ENCODE data around the gene PGBD1. TPM values are rescaled to one million over a fixed set of nuclear protein-coding genes. Genes with fewer than 3 reads are reported as not detected.

PGBD1 gene
- total and polyA plus RNA-seq, 8 donors = 0.60 to 3.1 (median 0.94) TPM

DNA sequence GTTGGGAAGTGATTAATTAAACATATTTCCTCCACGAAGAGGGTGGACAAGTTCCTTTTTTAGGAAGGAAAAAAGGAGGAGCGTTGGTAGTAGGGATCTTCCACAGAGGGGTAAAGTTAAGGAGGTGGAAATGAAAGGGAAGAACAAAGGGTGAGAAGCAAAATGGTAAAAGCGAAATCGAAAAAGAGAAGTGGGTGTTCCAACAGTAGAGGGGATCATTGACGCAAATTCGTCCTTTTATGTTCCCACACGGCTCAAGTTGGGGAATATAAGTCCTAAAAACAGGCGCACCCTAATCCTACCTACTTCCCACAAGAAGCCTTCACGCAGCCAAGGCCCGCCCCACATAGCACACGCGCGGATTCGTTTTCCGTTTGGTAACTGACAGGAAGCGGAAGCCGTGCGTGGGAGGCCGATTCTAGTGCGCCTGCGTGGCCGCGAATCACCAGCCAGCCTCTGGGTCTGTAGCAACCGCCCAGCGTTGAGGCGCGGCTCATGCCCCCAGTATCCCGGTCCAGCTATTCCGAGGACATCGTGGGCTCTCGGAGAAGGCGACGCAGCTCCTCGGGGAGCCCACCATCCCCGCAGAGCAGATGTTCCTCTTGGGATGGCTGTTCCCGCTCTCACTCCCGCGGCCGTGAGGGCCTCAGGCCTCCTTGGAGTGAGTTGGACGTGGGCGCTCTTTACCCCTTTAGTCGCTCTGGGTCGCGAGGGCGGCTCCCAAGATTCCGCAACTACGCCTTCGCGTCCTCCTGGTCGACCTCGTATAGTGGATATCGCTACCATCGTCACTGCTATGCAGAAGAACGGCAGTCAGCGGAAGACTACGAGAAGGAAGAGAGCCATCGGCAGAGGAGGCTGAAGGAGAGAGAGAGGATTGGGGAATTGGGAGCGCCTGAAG, 22.2 kb upstream of the PGBD1 start, which contains the start of gene NKAPL:
NKAPL (plus strand) TSS at position 421 of the 901 bp plus-strand sequence; CDS start at position 496, 75 bp downstream.
- intact Hi-C loops (cut with DNase I) = no loop called here
- no peak for FAIRE-seq
- H3K4me1 ChIP-seq = no peaks in the 10 kb centered on the region
- peak; percentile 88 to 93 (median 89) for ATAC-seq
- peak; percentile 61 to 83 (median 71) for DNase-seq
- H3K27ac ChIP-seq = peak within 1 kb of the TSS in 1 of 4 donors; percentile 27
- WGBS, 2 donors = 25 to 26% methylated on average over 58 of the region's 58 CpGs
- H3K27me3 ChIP-seq = peaks cover 0 to 9% (median 0%) of the 10 kb centered on the region in 4 donors
- TF ChIP-seq, protein P1, sequence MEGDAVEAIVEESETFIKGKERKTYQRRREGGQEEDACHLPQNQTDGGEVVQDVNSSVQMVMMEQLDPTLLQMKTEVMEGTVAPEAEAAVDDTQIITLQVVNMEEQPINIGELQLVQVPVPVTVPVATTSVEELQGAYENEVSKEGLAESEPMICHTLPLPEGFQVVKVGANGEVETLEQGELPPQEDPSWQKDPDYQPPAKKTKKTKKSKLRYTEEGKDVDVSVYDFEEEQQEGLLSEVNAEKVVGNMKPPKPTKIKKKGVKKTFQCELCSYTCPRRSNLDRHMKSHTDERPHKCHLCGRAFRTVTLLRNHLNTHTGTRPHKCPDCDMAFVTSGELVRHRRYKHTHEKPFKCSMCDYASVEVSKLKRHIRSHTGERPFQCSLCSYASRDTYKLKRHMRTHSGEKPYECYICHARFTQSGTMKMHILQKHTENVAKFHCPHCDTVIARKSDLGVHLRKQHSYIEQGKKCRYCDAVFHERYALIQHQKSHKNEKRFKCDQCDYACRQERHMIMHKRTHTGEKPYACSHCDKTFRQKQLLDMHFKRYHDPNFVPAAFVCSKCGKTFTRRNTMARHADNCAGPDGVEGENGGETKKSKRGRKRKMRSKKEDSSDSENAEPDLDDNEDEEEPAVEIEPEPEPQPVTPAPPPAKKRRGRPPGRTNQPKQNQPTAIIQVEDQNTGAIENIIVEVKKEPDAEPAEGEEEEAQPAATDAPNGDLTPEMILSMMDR (IDR thresholded peaks at IDR 0.05) = no peak
- no peaks in the 10 kb centered on the region for H3K9me3 ChIP-seq
- H3K4me3 ChIP-seq = peak within 1 kb of the TSS in 3 of 4 donors; percentile 37 to 43 (median 39)
- H3K36me3 ChIP-seq = no peaks in the 10 kb centered on the region

DNA sequence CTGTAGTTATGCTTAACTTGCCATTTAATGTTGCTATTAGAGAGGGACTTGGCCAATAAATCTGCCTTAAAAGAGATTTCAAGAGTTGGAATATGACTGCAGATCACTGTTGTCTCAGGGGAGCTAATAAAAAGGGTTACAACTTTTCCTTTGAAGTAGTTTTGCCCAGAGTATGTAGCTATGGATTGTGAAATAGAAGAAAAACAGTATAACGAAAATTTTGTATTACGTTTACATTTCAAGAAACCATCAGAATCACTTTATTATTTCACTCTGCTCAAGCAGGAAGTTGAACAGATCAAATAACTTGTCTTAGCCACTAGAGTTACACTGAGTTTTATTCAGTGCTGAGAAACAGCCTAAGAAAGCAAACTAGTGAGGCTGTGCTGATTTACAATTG, 17.4 kb upstream of the PGBD1 start:
- DNase-seq = no peak
- Histone ChIP-seq H3K36me3 (no peaks in the 10 kb centered on the region), H3K27me3 (no peaks in the 10 kb centered on the region), H3K4me3 (no peak overlapping the region), H3K27ac (no peak overlapping the region), H3K4me1 (peaks cover 9 to 11% (median 9%) of the 10 kb centered on the region in 3 donors), H3K9me3 (no peaks in the 10 kb centered on the region)
- TF ChIP-seq, protein P1 (IDR thresholded peaks at IDR 0.05) = no peak
- intact Hi-C loops (cut with DNase I) = no loop called here
- FAIRE-seq = no peak
- ATAC-seq = no peak
- WGBS, 2 donors = 42 to 55% methylated on average over 2 of the region's 2 CpGs

DNA sequence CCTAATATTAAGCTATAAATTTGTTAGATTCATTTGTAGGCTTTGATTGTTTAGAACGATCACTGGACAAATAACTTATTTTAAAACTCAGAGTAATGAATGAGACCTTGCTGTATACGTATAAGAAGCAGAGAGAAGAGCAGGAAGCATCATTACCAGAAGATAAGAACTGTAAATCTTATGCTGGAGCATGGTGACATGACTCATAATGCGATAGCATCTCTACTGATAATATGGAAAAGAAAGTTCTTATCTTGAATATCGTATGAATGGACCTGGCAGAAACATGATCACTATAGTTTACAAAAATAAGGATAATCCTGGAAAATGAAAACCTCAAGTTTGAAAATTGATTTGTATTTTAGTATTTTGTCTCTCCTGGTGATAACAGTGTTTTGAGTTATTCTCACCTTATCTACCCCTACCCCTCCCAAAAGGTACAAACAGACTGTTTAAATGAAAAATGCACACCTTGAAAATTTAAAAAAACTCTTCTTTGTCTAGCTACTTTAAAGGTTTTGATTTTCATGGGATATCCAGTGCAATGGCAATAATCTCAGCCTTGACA, 16.5 kb upstream of the PGBD1 start:
- FAIRE-seq (no peak), ATAC-seq (no peak), DNase-seq (no peak)
- intact Hi-C loops (cut with DNase I) = no loop called here
- TF ChIP-seq, protein P1 (IDR thresholded peaks at IDR 0.05) = no peak
- Histone ChIP-seq H3K36me3 (no peaks in the 10 kb centered on the region), H3K27ac (no peak overlapping the region), H3K4me1 (peaks cover 9 to 11% (median 9%) of the 10 kb centered on the region in 3 donors), H3K9me3 (no peaks in the 10 kb centered on the region), H3K4me3 (no peak overlapping the region), H3K27me3 (no peaks in the 10 kb centered on the region)
- WGBS, 2 donors = 51 to 55% methylated on average over 4 of the region's 4 CpGs

DNA sequence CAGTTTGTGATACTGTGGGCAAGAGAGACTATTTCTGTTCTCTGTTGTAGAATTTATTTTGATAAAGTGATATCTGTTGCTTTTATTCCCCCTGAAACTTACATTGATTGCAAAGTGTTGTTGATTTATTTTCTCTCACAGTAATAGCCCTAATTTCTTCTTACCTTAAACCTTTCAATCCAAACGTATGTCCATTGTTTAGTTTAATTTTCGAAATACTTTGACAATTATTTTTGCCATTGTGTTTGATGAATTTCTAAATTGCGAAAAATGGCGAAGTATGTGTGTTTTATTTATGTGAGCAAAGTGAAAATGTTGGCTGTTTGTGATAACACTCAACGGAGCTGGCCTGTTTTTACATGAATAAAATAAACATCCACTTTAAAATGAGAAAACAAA, 14.8 kb upstream of the PGBD1 start:
- peak overlapping the region; percentile 63 to 84 (median 76) for H3K27ac ChIP-seq
- DNase-seq (no peak), ATAC-seq (no peak), FAIRE-seq (peak; percentile 59)
- no peaks in the 10 kb centered on the region for H3K27me3 ChIP-seq
- no peaks in the 10 kb centered on the region for H3K36me3 ChIP-seq
- peaks cover 9 to 11% (median 9%) of the 10 kb centered on the region in 3 donors for H3K4me1 ChIP-seq
- H3K9me3 ChIP-seq = no peaks in the 10 kb centered on the region
- peak overlapping the region in 3 of 4 donors; percentile 55 to 80 (median 65) for H3K4me3 ChIP-seq
- intact Hi-C loops (cut with DNase I) = no loop called here
- 3 to 4% methylated on average over 5 of the region's 5 CpGs for WGBS, 2 donors
- TF ChIP-seq, protein P1 (IDR thresholded peaks at IDR 0.05) = no peak

Data from pancreas (tissue), 10 donors.